ENCODE results near the gene RSPRY1. TPM values are rescaled to one million over a fixed set of nuclear protein-coding genes. Genes with fewer than 3 reads are reported as not detected.
A peak's percentile ranks its signal among the peaks of the same experiment; 100 is the strongest.

RSPRY1 gene
- total and polyA plus RNA-seq, 2 of the 4 experiments (the other 2 are of a cell fraction) = 25.2 to 62.2 TPM

DNA sequence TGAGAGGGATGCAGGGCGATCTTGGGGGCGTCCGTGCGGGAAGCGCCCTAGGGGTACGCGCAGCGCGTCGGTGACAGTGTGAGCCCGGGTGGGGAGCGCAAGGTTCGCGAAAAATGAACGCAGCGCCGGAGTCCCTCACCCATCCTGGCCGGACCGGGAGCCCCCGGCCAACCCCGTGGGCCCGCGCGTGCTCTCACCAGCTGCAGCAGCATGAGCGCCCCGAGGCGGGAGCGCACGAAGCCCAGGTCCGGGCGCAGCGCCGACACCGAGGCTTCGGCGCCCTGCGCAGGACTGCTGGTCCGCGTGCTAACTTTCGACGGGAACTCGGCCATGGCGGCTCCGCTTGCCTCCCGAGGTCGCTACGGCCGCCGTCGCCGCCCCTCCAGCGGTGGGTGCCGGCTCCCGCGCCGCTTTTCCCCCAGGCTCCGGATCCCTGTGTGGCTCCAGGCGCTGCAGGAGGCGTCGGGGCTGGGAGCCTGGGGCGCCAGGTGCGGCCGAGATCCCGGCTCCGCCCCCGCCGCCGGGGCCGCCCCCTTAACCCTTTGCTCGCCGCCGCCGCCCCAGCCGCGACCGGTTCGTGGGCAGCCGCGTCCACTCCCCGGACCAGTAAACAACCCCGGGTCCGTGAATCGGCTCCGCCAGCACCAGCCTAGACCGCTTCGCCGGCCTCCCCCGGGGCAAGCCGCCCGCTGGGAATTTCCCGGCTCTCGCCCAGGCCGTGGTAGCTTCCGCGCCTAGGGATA, 98.3 kb downstream of the RSPRY1 start, which contains the start of gene PLLP:
Gene PLLP, minus strand, starts transcription at position 464 of the 743 bp plus-strand sequence. Its CDS starts 132 bp downstream, at position 332.
- Histone ChIP-seq H3K9ac (ENCODE audit: low read depth, low read length) (no peak within 1 kb of the TSS), H2BK20ac (ENCODE audit: low read depth, low read length) (no peak within 1 kb of the TSS), H3K18ac (ENCODE audit: low read depth, low read length) (no peak within 1 kb of the TSS), H4K20me1 (ENCODE audit: insufficient read depth, low read length) (peaks cover 3% of the 10 kb centered on the region; the same call in 1 of the 2 replicates), H3K23ac (ENCODE audit: low read depth, low read length) (no peak within 1 kb of the TSS), H3K56ac (ENCODE audit: extremely low read depth, insufficient read depth, low read length) (no peak within 1 kb of the TSS), H3K4me2 (ENCODE audit: low read depth, low read length) (peak within 1 kb of the TSS; percentile 30; the same call in 1 of the 2 replicates), H4K8ac (ENCODE audit: low read depth in 2 of 2, low read length in 2 of 2) (no peak within 1 kb of the TSS), H2AK9ac (replicated peaks; ENCODE audit: low read depth, low read length, poor library complexity) (peak within 1 kb of the TSS; percentile 87), H2BK5ac (ENCODE audit: low read depth, low read length, poor library complexity, severe bottlenecking) (no peak within 1 kb of the TSS), H3K36me3 (ENCODE audit: control insufficient read depth, insufficient read depth, low read length) (no peaks in the 10 kb centered on the region), H3K27me3 (ENCODE audit: control insufficient read depth, insufficient read depth, low read length) (peaks cover 54% of the 10 kb centered on the region), H3K9me3 (ENCODE audit: control insufficient read depth, insufficient read depth, low read length) (no peaks in the 10 kb centered on the region), H2AK5ac (ENCODE audit: low read depth, low read length) (no peak within 1 kb of the TSS), H3K4me3 (ENCODE audit: insufficient read depth, low read depth, low read length) (peak within 1 kb of the TSS; percentile 46), H3K9me1 (ENCODE audit: insufficient read depth, low read length) (no peaks in the 10 kb centered on the region), H4K5ac (ENCODE audit: low read depth, low read length) (no peak within 1 kb of the TSS), H3K4me1 (ENCODE audit: control insufficient read depth, insufficient read depth, low read length) (no peaks in the 10 kb centered on the region), H2BK120ac (ENCODE audit: low read depth, low read length) (no peak within 1 kb of the TSS), H3K14ac (replicated peaks; ENCODE audit: low read depth, low read length) (no peak within 1 kb of the TSS), H3K27ac (ENCODE audit: insufficient read depth, low read length) (no peak within 1 kb of the TSS), H2BK15ac (ENCODE audit: low read depth, low read length) (no peak within 1 kb of the TSS), H3K79me1 (ENCODE audit: low read depth in 1 of 2, low read length in 2 of 2) (no peaks in the 10 kb centered on the region), H3K4ac (ENCODE audit: low read depth, low read length) (no peak within 1 kb of the TSS), H2AFZ (replicated peaks; ENCODE audit: low read length, poor library complexity) (peak within 1 kb of the TSS; percentile 78), H4K91ac (ENCODE audit: insufficient read depth, low read depth, low read length) (no peak within 1 kb of the TSS)
- ATAC-seq (ENCODE audit: low read depth) (peak; percentile 77), DNase-seq (peak; percentile 8)
- intact Hi-C loops (cut with micrococcal nuclease) (no loop called here), in situ Hi-C loops (cut with MboI; ENCODE audit: low sequenced_read_pairs) (no loop called here), dilution Hi-C loops (cut with HindIII; ENCODE audit: low sequenced_read_pairs, unreplicated experiment) (no loop called here)
- ChIA-PET CTCF (no interaction called here), POLR2A (ENCODE audit: unreplicated experiment) (no interaction called here)
- BruUV-seq (replicated peaks) = no TSS peak
- TF ChIP-seq MAZ (IDR thresholded peaks at IDR 0.05; ENCODE audit: borderline replicate concordance, low read depth, low read length) (peak; percentile 17; the same call in 1 of the 2 replicates), RAD21 (IDR thresholded peaks at IDR 0.05; ENCODE audit: low read length) (peak; percentile 4; the same call in 1 of the 2 replicates), FOS (IDR thresholded peaks at IDR 0.05; ENCODE audit: low read depth, low read length) (no peak)
- 4% methylated on average over 49 of the region's 95 CpGs; no CpG with 5 or more reads in 1 of the 2 experiments for WGBS, 2 experiments (ENCODE audit: extremely low coverage in 2 of 2, insufficient read length in 1 of 2)
